H1 (cell line): ENCODE data around the gene PDCL3. TPM values are rescaled to one million over a fixed set of nuclear protein-coding genes. Genes with fewer than 3 reads are reported as not detected.

Source experiments
- CTCF ChIP-seq, 3 experiments: IDR thresholded peaks; 1 replicate in 2 of 3; 2 replicates in 1 of 3; pipeline versions ENCODE4 v1.5.1 to v1.6.1; 2011; ENCODE audit warnings: low read length in 3 of 3, mild to moderate bottlenecking in 3 of 3, inconsistent platforms in 2 of 3, low read depth in 1 of 3, moderate library complexity in 1 of 3; ENCODE audit not compliant: insufficient read depth in 1 of 3; ENCODE audit errors: control extremely low read depth in 1 of 3
- GTF2F1 ChIP-seq: IDR thresholded peaks from 2 replicates; pipeline ENCODE4 v1.6.1; 2012; ENCODE audit warnings: low read depth, low read length, improper control_type of control experiment, borderline replicate concordance
- HDAC6 ChIP-seq: IDR thresholded peaks from one replicate; pipeline ENCODE4 v1.7.1; 2012; ENCODE audit warnings: low read depth, mild to moderate bottlenecking, inconsistent platforms, low read length, moderate library complexity
- MAFK ChIP-seq: IDR thresholded peaks from 2 replicates; pipeline ENCODE4 v1.6.1; 2012; ENCODE audit warnings: low read depth, mild to moderate bottlenecking, improper control_type of control experiment, low read length
- RAD21 ChIP-seq, 2 experiments: IDR thresholded peaks in 1 of 2; conservative IDR thresholded peaks in 1 of 2; 2 replicates each; pipeline ENCODE4 v1.6.1; 2011; ENCODE audit warnings: low read depth in 2 of 2, low read length in 2 of 2, improper control_type of control experiment in 1 of 2, inconsistent platforms in 1 of 2, mild to moderate bottlenecking in 1 of 2, moderate library complexity in 1 of 2
- SUZ12 ChIP-seq: fragments of 200-600 bp; sonication (generic); IDR thresholded peaks from 2 replicates; pipeline ENCODE4 v1.6.1; 2012; ENCODE audit warnings: mild to moderate bottlenecking, inconsistent platforms, low read length, moderate library complexity, mixed read lengths
- TAF7 ChIP-seq: optimal IDR thresholded peaks from 2 replicates; pipeline ENCODE3; 2011; ENCODE audit warnings: low read depth, mild to moderate bottlenecking, inconsistent platforms, low read length, moderate library complexity, borderline replicate concordance
- ZNF274 ChIP-seq: IDR thresholded peaks from 2 replicates; pipeline ENCODE4 v1.7.0; 2012; ENCODE audit warnings: low read length, borderline replicate concordance; ENCODE audit errors: extremely low read depth
- polyA plus RNA-seq, 7 experiments: library from polyadenylated mRNA; depleted of rRNA in 3 of 7; stranded (reverse) in 5 of 7; unstranded in 2 of 7; fragments of >200 nt in 5 of 7; fragments of 200-250 nt in 2 of 7; gene quantifications; 1 replicate in 5 of 7; 2 replicates in 1 of 7; 4 replicates in 1 of 7; pipeline versions ENCODE4 v1.2.1 to v1.2.3, GENCODE V29; 2011 to 2013; ENCODE audit warnings: missing spikeins in 2 of 7, mixed read lengths in 2 of 7
- total RNA-seq: library from RNA; stranded (reverse); fragmentation: NEBNext Ultra II Directional; extraction: Animal tissue kit (Norgen Biotek cat#: 25700); gene quantifications from 2 replicates; pipeline ENCODE4 v1.2.1, GENCODE V29; 2021
- TF ChIP-seq, protein P1 (sequence below): IDR thresholded peaks from 2 replicates; pipeline ENCODE4 v1.6.1; 2012; ENCODE audit warnings: inconsistent platforms

PDCL3 gene
- total and polyA plus RNA-seq, 2 of the 8 experiments (the other 6 are each of a cell fraction or from before 2014, with no cell fraction given) = 19.8 to 29.4 TPM

DNA sequence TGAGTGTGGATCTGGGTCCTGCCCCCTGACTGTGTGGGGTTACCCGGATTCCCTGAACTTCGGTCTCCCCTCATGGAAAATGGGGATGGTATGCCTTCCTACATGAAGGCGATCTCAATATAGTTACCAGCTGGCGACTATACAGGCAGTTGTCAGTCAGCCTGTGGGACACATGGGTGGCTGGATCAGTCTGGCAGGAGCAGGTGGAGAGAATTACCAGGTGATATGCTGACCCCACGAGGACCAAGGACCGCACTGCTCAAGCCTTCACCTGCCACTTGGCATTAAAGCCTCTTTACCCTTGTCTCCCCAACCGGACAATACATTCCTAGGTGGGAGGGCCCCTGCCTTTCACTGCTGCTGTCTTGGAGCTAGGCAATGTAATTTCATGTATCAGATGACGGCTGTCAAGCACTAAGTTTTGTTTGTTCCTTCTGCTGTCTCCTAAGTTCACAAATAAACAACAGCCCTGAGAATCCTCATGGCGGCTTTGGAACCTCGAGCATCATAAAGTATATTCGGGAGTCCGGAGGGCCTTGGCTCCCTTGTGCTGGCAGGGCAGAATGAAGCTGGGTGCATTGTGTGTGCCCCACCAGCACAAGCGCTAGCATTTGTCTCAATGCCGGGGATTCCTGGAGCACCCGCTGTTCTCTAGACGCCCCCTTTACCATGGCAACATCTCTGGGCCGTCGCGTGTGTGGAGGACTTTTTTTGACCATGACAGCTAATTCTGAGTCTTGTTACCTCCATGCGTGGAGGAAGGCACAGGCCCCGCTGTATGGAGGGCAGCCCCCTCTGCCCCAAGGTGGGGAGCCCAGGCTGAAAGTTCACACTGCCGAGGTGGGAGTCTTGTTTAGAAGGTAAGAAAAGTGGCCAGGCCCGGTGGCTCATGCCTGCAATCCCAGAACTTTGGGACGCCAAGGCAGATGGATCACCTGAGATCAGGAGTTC lies 48.6 kb downstream of the PDCL3 start (continued):
- TF ChIP-seq CTCF (IDR thresholded peaks at IDR 0.05; ENCODE audit: control extremely low read depth in 1 of 3, insufficient read depth in 1 of 3, low read depth in 1 of 3, low read length in 3 of 3) = no peak
- TF ChIP-seq HDAC6 = no peak
- no peak for TF ChIP-seq SUZ12
- no peak for TF ChIP-seq RAD21 (IDR thresholded peaks at IDR 0.05 in 1 of 2, conservative IDR thresholded peaks at IDR 0.05 in 1 of 2; ENCODE audit: low read depth in 2 of 2, low read length in 2 of 2)
- TF ChIP-seq TAF7 = no peak
- TF ChIP-seq MAFK = no peak
- TF ChIP-seq, protein P1, sequence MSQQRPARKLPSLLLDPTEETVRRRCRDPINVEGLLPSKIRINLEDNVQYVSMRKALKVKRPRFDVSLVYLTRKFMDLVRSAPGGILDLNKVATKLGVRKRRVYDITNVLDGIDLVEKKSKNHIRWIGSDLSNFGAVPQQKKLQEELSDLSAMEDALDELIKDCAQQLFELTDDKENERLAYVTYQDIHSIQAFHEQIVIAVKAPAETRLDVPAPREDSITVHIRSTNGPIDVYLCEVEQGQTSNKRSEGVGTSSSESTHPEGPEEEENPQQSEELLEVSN = no peak
- TF ChIP-seq GTF2F1 = no peak
- TF ChIP-seq ZNF274 = no peak
